HepG2 (cell line): Measurements from ENCODE around the gene VSIG2. TPM values are rescaled to one million over a fixed set of nuclear protein-coding genes. Genes with fewer than 3 reads are reported as not detected.

Experiments
- ATAC-seq: fragments of 200-7000 bp; cut with Tn5 transposase; 3 replicates; pipeline ENCODE4 v1.9.1; 2020; ENCODE audit warnings: mild to moderate bottlenecking, moderate library complexity
- BruUV-seq: library from RNA; stranded (reverse); fragments of 400-500 nt; replicated peaks from 2 replicates; lab custom pipeline; 2021; lab: Mats Ljungman, UMichigan
- CTCF ChIA-PET: fragments of 300-600 bp; formaldehyde crosslinking; extraction: SDS; loops from one replicate; lab custom pipeline; 2021; ENCODE audit warnings: low total read pairs, inconsistent platforms, low intra/inter-chr PET ratio; lab: Yijun Ruan, JAX
- POLR2A ChIA-PET: fragments of 350-600 bp; sonication (Branson Sonifier 250); formaldehyde crosslinking; loops from one replicate; lab custom pipeline; 2020; ENCODE audit warnings: antibody characterized with exemption, inconsistent platforms; lab: Yijun Ruan, JAX
- DNase-seq: peaks from one replicate; pipeline ENCODE4 v3.0.0-alpha.2; 2015; ENCODE audit warnings: low spot score
- FAIRE-seq: peaks from 3 replicates; lab custom pipeline; 2011; peaks lifted over from hg19 to GRCh38; lab: Jason Lieb, UNC
- H2AFZ ChIP-seq: one replicate; pipeline ENCODE4 v1.6.1; 2011; ENCODE audit warnings: low read length, inconsistent platforms
- H3K27ac ChIP-seq: fragments of 300-600 bp; 3 replicates; pipeline ENCODE4 v1.8.0; 2011; ENCODE audit warnings: mixed run types, mild to moderate bottlenecking, mixed read lengths, low read length, inconsistent platforms; ENCODE audit not compliant: insufficient read depth; ENCODE audit errors: extremely low read length
- H3K27me3 ChIP-seq, 2 experiments: fragments of 200-600 bp in 1 of 2; 2 replicates in 1 of 2; 3 replicates in 1 of 2; pipeline versions ENCODE4 v1.6.0 to v1.8.0; 2011; ENCODE audit warnings: low read length in 2 of 2, mild to moderate bottlenecking in 2 of 2, moderate library complexity in 2 of 2, inconsistent platforms in 1 of 2; ENCODE audit not compliant: insufficient read depth in 2 of 2, control insufficient read depth in 1 of 2
- H3K36me3 ChIP-seq, 2 experiments: fragments of 200-600 bp in 1 of 2; replicated peaks in 1 of 2; 2 replicates in 1 of 2; 3 replicates in 1 of 2; pipeline versions ENCODE4 v1.5.1 to v1.8.0; 2011; ENCODE audit warnings: low read length in 2 of 2, inconsistent platforms in 1 of 2; ENCODE audit not compliant: insufficient read depth in 2 of 2, control insufficient read depth in 1 of 2
- H3K4me1 ChIP-seq: 2 replicates; pipeline ENCODE4 v1.5.1; 2012; ENCODE audit warnings: low read length, inconsistent platforms; ENCODE audit not compliant: insufficient read depth
- H3K4me2 ChIP-seq: 2 replicates; pipeline ENCODE4 v1.6.0; 2011; ENCODE audit warnings: low read depth, low read length, inconsistent platforms
- H3K4me3 ChIP-seq, 3 experiments: fragments of 200-600 bp in 1 of 3; sonication (generic), shearing (Covaris generic) in 1 of 3; replicated peaks in 1 of 3; 2 replicates each; pipeline ENCODE4 v1.5.1; 2011 to 2016; ENCODE audit warnings: low read length in 3 of 3, inconsistent platforms in 2 of 3, low read depth in 2 of 3, mild to moderate bottlenecking in 2 of 3, control low read depth in 1 of 3, mixed read lengths in 1 of 3; ENCODE audit not compliant: insufficient read depth in 1 of 3
- H3K79me2 ChIP-seq: one replicate; pipeline ENCODE4 v1.6.1; 2011; ENCODE audit warnings: low read length, inconsistent platforms; ENCODE audit not compliant: insufficient read depth
- H3K9ac ChIP-seq: 2 replicates; pipeline ENCODE4 v1.6.0; 2011; ENCODE audit warnings: mild to moderate bottlenecking, low read depth, low read length, inconsistent platforms; ENCODE audit not compliant: insufficient read depth
- H3K9me3 ChIP-seq: 2 replicates; pipeline ENCODE4 v1.5.1; 2012; ENCODE audit warnings: mild to moderate bottlenecking, low read length
- H4K20me1 ChIP-seq: 2 replicates; pipeline ENCODE4 v1.6.0; 2011; ENCODE audit warnings: inconsistent platforms, mild to moderate bottlenecking, low read length, moderate library complexity; ENCODE audit not compliant: insufficient read depth
- CHCHD3 ChIP-seq: sonication (generic); formaldehyde crosslinking; IDR thresholded peaks from 2 replicates; pipeline ENCODE4 v1.8.0; 2022; ENCODE audit warnings: mild to moderate bottlenecking, missing genetic modification reagents, moderate library complexity
- HNF4G ChIP-seq, 2 experiments: sonication (generic) in 1 of 2; formaldehyde crosslinking in 1 of 2; IDR thresholded peaks; 2 replicates each; pipeline versions ENCODE4 v1.4.0 to v1.6.1; 2011 to 2020; ENCODE audit warnings: borderline replicate concordance in 2 of 2, low read depth in 2 of 2, mild to moderate bottlenecking in 2 of 2, low read length in 1 of 2, missing genetic modification reagents in 1 of 2, moderate library complexity in 1 of 2
- POLR2A ChIP-seq, 2 experiments: IDR thresholded peaks; 2 replicates each; pipeline ENCODE4 v1.6.1; 2011; ENCODE audit warnings: low read depth in 2 of 2, low read length in 2 of 2, mild to moderate bottlenecking in 1 of 2, moderate library complexity in 1 of 2; ENCODE audit not compliant: insufficient read depth in 1 of 2
- TEAD2 ChIP-seq: sonication (generic); formaldehyde crosslinking; IDR thresholded peaks from 2 replicates; pipeline ENCODE4 v1.9.0; 2021; ENCODE audit warnings: missing genetic modification reagents
- ZBTB21 ChIP-seq: sonication (generic); formaldehyde crosslinking; IDR thresholded peaks from 2 replicates; pipeline ENCODE4 v1.4.0; 2020; ENCODE audit warnings: missing genetic modification reagents
- ZNF292 ChIP-seq: sonication (generic); formaldehyde crosslinking; IDR thresholded peaks from 2 replicates; pipeline ENCODE4 v1.8.1; 2022; ENCODE audit warnings: mild to moderate bottlenecking, low read depth, missing genetic modification reagents, borderline replicate concordance
- ZNF30 ChIP-seq: sonication (generic); formaldehyde crosslinking; IDR thresholded peaks from 2 replicates; pipeline ENCODE4 v1.5.0; 2020; ENCODE audit warnings: mild to moderate bottlenecking, missing genetic modification reagents
- ZNF839 ChIP-seq: sonication (generic); formaldehyde crosslinking; IDR thresholded peaks from 2 replicates; pipeline ENCODE4 v1.4.0; 2020; ENCODE audit warnings: missing genetic modification reagents, mild to moderate bottlenecking, borderline replicate concordance
- WGBS: methylation state at CpG from one replicate; pipeline ENCODE4 v1.1.6; 2017; ENCODE audit warnings: low lambda C conversion rate; 5-methylcytosine and 5-hydroxymethylcytosine counted together
- in situ Hi-C: cut with HindIII; loops from 2 replicates; pipeline ENCODE4 v1.10.0; 2017; ENCODE audit warnings: low pct_unique_long_range_greater_than_20kb; ENCODE audit not compliant: extremely low pct_ligation_motif_present
- intact Hi-C: fragments of 100-400 bp; cut with micrococcal nuclease; formaldehyde crosslinking; loops from one replicate; pipeline ENCODE4 v1.10.0; 2022; ENCODE audit not compliant: unreplicated experiment
- polyA plus RNA-seq, 8 experiments: library from polyadenylated mRNA; depleted of rRNA in 3 of 8; stranded (reverse) in 7 of 8; unstranded in 1 of 8; fragments of >200 nt; fragmentation: Illumina TruSeq in 4 of 8; extraction: Trizol in 4 of 8; gene quantifications; 2 replicates each; pipeline versions ENCODE4 v1.2.1 to v1.2.3, GENCODE V29; 2011 to 2016; ENCODE audit warnings: low read depth in 4 of 8, missing spikeins in 1 of 8, mixed read lengths in 1 of 8; ENCODE audit not compliant: insufficient read depth in 1 of 8
- total RNA-seq, 5 experiments: library from RNA; depleted of rRNA; stranded (reverse); fragments of >200 nt; fragmentation: Illumina TruSeq; extraction: Trizol; gene quantifications; 2 replicates each; pipeline ENCODE4 v1.2.3, GENCODE V29; 2016; ENCODE audit warnings: low read depth in 1 of 5
- TF ChIP-seq, protein P1 (sequence below), 2 experiments: fragments of 450-650 bp in 1 of 2; sonication (generic) in 1 of 2; formaldehyde crosslinking; IDR thresholded peaks; 2 replicates each; pipeline versions ENCODE4 v1.5.0 to v1.8.0; 2020 to 2022; ENCODE audit warnings: mild to moderate bottlenecking in 1 of 2, missing genetic modification reagents in 1 of 2
- TF ChIP-seq, protein P2 (sequence below): IDR thresholded peaks from 2 replicates; pipeline ENCODE4 v1.6.1; 2016
- TF ChIP-seq, protein P3 (sequence below): sonication (generic); formaldehyde crosslinking; IDR thresholded peaks from 2 replicates; pipeline ENCODE4 v1.8.0; 2022; ENCODE audit warnings: mild to moderate bottlenecking, missing genetic modification reagents; ENCODE audit not compliant: insufficient replicate concordance

VSIG2 gene
- total and polyA plus RNA-seq, 2 of the 13 experiments (the other 11 are each of a cell fraction or from before 2014, with no cell fraction given), result 0.80 to 2.7 TPM

- no TSS peak for BruUV-seq
- in situ Hi-C loops, result no loop called here
Measured at GRCh38 chr11:124748481-124749343, 3.3 kb downstream of the VSIG2 start.

More at GRCh38 chr11:124748481-124749343, 3.3 kb downstream of the VSIG2 start:
- no peak for FAIRE-seq
- H3K9ac ChIP-seq, result no peak overlapping the region
- no peak for ATAC-seq
- 16% methylated on average over 9 of the region's 12 CpGs for WGBS
- POLR2A ChIA-PET, result interaction anchor here (1.0 to 4.7 kb wide), 2 partner anchors 10 to 14 kb away, joined by 3 to 48 read pairs; no protein-coding TSS in a partner anchor
- no peak overlapping the region for H3K27ac ChIP-seq
- H3K9me3 ChIP-seq, result no peaks in the 10 kb centered on the region
- H3K4me1 ChIP-seq, result peaks cover 56% of the 10 kb centered on the region
- no peaks in the 10 kb centered on the region for H3K79me2 ChIP-seq
- no peak overlapping the region for H2AFZ ChIP-seq
- no peaks in the 10 kb centered on the region for H4K20me1 ChIP-seq
- DNase-seq, result no peak
- intact Hi-C loops, result loop anchor here (10.0 kb wide), 1 partner anchor 46 kb away; no protein-coding TSS in a partner anchor
- no peak for TF ChIP-seq ZNF30 (CRISPR knock-in tag)
- TF ChIP-seq ZNF839, result no peak
- TF ChIP-seq TEAD2 (CRISPR knock-in tag), result no peak
- TF ChIP-seq ZNF292, result no peak
- TF ChIP-seq, protein P1, sequence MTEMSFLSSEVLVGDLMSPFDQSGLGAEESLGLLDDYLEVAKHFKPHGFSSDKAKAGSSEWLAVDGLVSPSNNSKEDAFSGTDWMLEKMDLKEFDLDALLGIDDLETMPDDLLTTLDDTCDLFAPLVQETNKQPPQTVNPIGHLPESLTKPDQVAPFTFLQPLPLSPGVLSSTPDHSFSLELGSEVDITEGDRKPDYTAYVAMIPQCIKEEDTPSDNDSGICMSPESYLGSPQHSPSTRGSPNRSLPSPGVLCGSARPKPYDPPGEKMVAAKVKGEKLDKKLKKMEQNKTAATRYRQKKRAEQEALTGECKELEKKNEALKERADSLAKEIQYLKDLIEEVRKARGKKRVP (CRISPR knock-in tag; IDR thresholded peaks at IDR 0.05), result no peak
- TF ChIP-seq, protein P2, sequence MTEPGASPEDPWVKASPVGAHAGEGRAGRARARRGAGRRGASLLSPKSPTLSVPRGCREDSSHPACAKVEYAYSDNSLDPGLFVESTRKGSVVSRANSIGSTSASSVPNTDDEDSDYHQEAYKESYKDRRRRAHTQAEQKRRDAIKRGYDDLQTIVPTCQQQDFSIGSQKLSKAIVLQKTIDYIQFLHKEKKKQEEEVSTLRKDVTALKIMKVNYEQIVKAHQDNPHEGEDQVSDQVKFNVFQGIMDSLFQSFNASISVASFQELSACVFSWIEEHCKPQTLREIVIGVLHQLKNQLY (CRISPR knock-in tag), result no peak
- TF ChIP-seq POLR2A (IDR thresholded peaks at IDR 0.05; ENCODE audit: insufficient read depth in 1 of 2, low read depth in 2 of 2, low read length in 2 of 2), result no peak
- no peak for TF ChIP-seq CHCHD3 (CRISPR knock-in tag)
- no peak for TF ChIP-seq ZBTB21 (CRISPR knock-in tag)
- no peak for TF ChIP-seq HNF4G (IDR thresholded peaks at IDR 0.05; ENCODE audit: borderline replicate concordance, low read depth, low read length)
- TF ChIP-seq HNF4G (CRISPR knock-in tag; IDR thresholded peaks at IDR 0.05; ENCODE audit: borderline replicate concordance, low read depth), result no peak
- TF ChIP-seq, protein P3, sequence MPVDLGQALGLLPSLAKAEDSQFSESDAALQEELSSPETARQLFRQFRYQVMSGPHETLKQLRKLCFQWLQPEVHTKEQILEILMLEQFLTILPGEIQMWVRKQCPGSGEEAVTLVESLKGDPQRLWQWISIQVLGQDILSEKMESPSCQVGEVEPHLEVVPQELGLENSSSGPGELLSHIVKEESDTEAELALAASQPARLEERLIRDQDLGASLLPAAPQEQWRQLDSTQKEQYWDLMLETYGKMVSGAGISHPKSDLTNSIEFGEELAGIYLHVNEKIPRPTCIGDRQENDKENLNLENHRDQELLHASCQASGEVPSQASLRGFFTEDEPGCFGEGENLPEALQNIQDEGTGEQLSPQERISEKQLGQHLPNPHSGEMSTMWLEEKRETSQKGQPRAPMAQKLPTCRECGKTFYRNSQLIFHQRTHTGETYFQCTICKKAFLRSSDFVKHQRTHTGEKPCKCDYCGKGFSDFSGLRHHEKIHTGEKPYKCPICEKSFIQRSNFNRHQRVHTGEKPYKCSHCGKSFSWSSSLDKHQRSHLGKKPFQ, result no peak
- no peaks in the 10 kb centered on the region for H3K36me3 ChIP-seq
- no peak overlapping the region for H3K4me2 ChIP-seq
- CTCF ChIA-PET, result no interaction called here
- H3K4me3 ChIP-seq, result no peak overlapping the region
- peaks cover 0 to 66% of the 10 kb centered on the region in 2 experiments; a peak in 4 of 5 replicates for H3K27me3 ChIP-seq
